HG03159 (cell line): ENCODE data around the gene IGSF21.

Experiments used
- ATAC-seq: cut with Tn5 transposase; IDR thresholded peaks from one replicate; pipeline ENCODE4 v1.9.1; 2021; ENCODE audit warnings: mild to moderate bottlenecking, moderate library complexity; ENCODE audit not compliant: unreplicated experiment

Gene IGSF21

GRCh38 chr1:18290740-18291412 is 183.3 kb downstream of the IGSF21 start:
- ATAC-seq, result no peak

GRCh38 chr1:18292531-18292930 is 184.9 kb downstream of the IGSF21 start:
- ATAC-seq, result no peak

GRCh38 chr1:18293291-18293690 is 185.7 kb downstream of the IGSF21 start:
- no peak for ATAC-seq

GRCh38 chr1:18294437-18295176 is 187.0 kb downstream of the IGSF21 start:
- ATAC-seq, result no peak

- no peak for ATAC-seq
These were observed 190.5 kb downstream of the IGSF21 start for GRCh38 chr1:18297896-18298648.

- no peak for ATAC-seq
These were observed 192.1 kb downstream of the IGSF21 start for GRCh38 chr1:18299441-18300338.

GRCh38 chr1:18300376-18300775 is 192.8 kb downstream of the IGSF21 start:
- ATAC-seq, result no peak

- ATAC-seq, result no peak
These were observed 195.3 kb downstream of the IGSF21 start for GRCh38 chr1:18302788-18303413.

- no peak for ATAC-seq
These were observed 196.7 kb downstream of the IGSF21 start for GRCh38 chr1:18304151-18304869.

- ATAC-seq, result no peak
These were observed 197.7 kb downstream of the IGSF21 start for GRCh38 chr1:18305182-18305795.

- ATAC-seq, result no peak
These were observed 199.8 kb downstream of the IGSF21 start for GRCh38 chr1:18307329-18307898.

GRCh38 chr1:18309552-18310155 is 202.1 kb downstream of the IGSF21 start:
- no peak for ATAC-seq

- ATAC-seq, result no peak
These were observed 205.4 kb downstream of the IGSF21 start for GRCh38 chr1:18312961-18313360.

GRCh38 chr1:18313523-18313922 is 205.9 kb downstream of the IGSF21 start:
- ATAC-seq, result no peak

GRCh38 chr1:18314399-18314798 is 206.8 kb downstream of the IGSF21 start:
- no peak for ATAC-seq

- no peak for ATAC-seq
These were observed 207.9 kb downstream of the IGSF21 start for GRCh38 chr1:18315449-18315848.

- ATAC-seq, result no peak
These were observed 209.2 kb downstream of the IGSF21 start for GRCh38 chr1:18316764-18317163.

- no peak for ATAC-seq
These were observed 211.5 kb downstream of the IGSF21 start for GRCh38 chr1:18319099-18319498.
